GM10266 (cell line): ENCODE results near the gene SPHK2.
"Not testable (repeated sequence)": the region's sequence is repeated elsewhere in the genome, so short reads cannot be mapped to it uniquely, and the experiment has no call there.

Experiments
- DNase-seq: peaks from one replicate; pipeline ENCODE4 v3.0.0; 2012; ENCODE audit errors: extremely low spot score
- CTCF ChIP-seq: IDR thresholded peaks from 2 replicates; pipeline ENCODE4 v1.5.1; 2012; ENCODE audit warnings: mild to moderate bottlenecking, low read depth; ENCODE audit not compliant: control insufficient read depth, insufficient read depth; ENCODE audit errors: missing control alignments

The SPHK2 gene

GRCh38 chr19:48631225-48631624 is 11.9 kb downstream of the SPHK2 start:
- DNase-seq, result no peak
- TF ChIP-seq CTCF, result no peak

- not testable (repeated sequence) for DNase-seq
Observed at GRCh38 chr19:48632286-48632685, 13.0 kb downstream of the SPHK2 start.

GRCh38 chr19:48632692-48633147 is 13.4 kb downstream of the SPHK2 start:
- no peak for DNase-seq
- TF ChIP-seq CTCF, result no peak

GRCh38 chr19:48633148-48634035 is 14.1 kb downstream of the SPHK2 start:
- no peak for TF ChIP-seq CTCF
- DNase-seq, result no peak

GRCh38 chr19:48634036-48634342 is 14.7 kb downstream of the SPHK2 start:
- DNase-seq, result no peak
- no peak for TF ChIP-seq CTCF

- DNase-seq, result peak; percentile 92
- no peak for TF ChIP-seq CTCF
Observed at GRCh38 chr19:48634424-48635262, 15.3 kb downstream of the SPHK2 start.

- peak; percentile 94 for DNase-seq
Observed at GRCh38 chr19:48635263-48635965, 16.1 kb downstream of the SPHK2 start.

More at GRCh38 chr19:48635263-48635965, 16.1 kb downstream of the SPHK2 start:
- TF ChIP-seq CTCF, result no peak
